ENCODE measurements around the gene PRKCD.

Gene PRKCD

DNA sequence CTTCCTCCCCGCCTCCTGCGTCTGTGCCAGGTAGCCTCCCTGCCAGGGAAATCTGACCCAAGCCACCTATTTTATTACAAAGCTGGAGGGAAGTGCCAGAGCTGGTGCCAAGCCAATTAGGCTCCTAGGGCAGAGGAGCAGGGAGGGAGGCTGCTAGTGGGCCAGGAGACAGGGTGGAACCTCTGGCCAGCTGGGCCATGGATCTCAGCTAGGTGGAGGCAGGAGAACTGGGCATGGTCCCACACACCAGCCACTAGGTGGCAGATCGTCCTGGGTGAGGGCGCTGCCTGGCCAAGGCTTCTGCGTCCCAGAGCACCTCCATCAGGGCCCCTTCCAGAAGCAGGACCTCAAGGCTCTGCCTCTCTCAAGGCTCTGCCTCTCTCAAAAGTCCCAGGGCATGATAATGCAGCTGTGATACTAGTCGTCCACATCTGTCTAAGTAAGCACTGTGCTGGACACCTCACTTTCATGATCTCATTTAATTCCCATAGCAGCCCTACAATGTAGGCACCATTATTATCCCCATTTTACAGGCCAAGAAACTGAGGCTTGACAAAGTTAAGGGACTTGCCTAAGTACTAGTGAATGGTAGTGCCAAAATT lies 26.3 kb upstream of the PRKCD start:
- no peaks in the 10 kb centered on the region for H3K36me3 ChIP-seq (ENCODE audit: control insufficient read depth in 1 of 2, insufficient read depth in 2 of 2, low read length in 2 of 2)
- no peak overlapping the region for H2BK120ac ChIP-seq (ENCODE audit: insufficient read depth, low read length, poor library complexity)
- H2BK12ac ChIP-seq (ENCODE audit: low read length): no peak overlapping the region
- no peak overlapping the region for H4K91ac ChIP-seq (ENCODE audit: low read depth, low read length)
- H3K4me1 ChIP-seq (ENCODE audit: control insufficient read depth in 1 of 2, insufficient read depth in 2 of 2, low read length in 2 of 2): no peaks in the 10 kb centered on the region
- peak overlapping the region; percentile 6 for H4K12ac ChIP-seq (ENCODE audit: low read depth, low read length)
- no peak overlapping the region for H2AK5ac ChIP-seq (ENCODE audit: low read length)
- no peak overlapping the region for H3K27ac ChIP-seq (ENCODE audit: low read depth, low read length)
- DNase-seq: peak; percentile 70 to 72
- H3K4ac ChIP-seq (ENCODE audit: low read depth, low read length): no peak overlapping the region
- H3K4me2 ChIP-seq (ENCODE audit: low read length): no peak overlapping the region
- H2AFZ ChIP-seq (ENCODE audit: insufficient read depth, low read length, poor library complexity): no peak overlapping the region
- no peak overlapping the region for H2BK5ac ChIP-seq (ENCODE audit: low read depth, low read length, poor library complexity)
- peaks cover 7% of the 10 kb centered on the region for H3K79me1 ChIP-seq (ENCODE audit: low read length)
- H3K14ac ChIP-seq (ENCODE audit: low read length): no peak overlapping the region
- peaks cover 2% of the 10 kb centered on the region for H3K9me3 ChIP-seq (ENCODE audit: insufficient read depth, low read depth, low read length)
- peaks cover 4% of the 10 kb centered on the region for H3K79me2 ChIP-seq (ENCODE audit: control insufficient read depth, insufficient read depth, low read length, poor library complexity)
- no peak overlapping the region for H4K8ac ChIP-seq (ENCODE audit: low read depth, low read length)
- no peak overlapping the region for H3K18ac ChIP-seq (ENCODE audit: low read length)
- no peak overlapping the region for H3K23ac ChIP-seq (ENCODE audit: low read length)
- no peak overlapping the region for H3K9ac ChIP-seq (ENCODE audit: low read length)
- no peak overlapping the region for H3K4me3 ChIP-seq (ENCODE audit: low read depth, low read length)
- no peaks in the 10 kb centered on the region for H3K27me3 ChIP-seq (ENCODE audit: insufficient read depth, low read length)
- no CpG with 5 or more reads among the region's 6 CpGs for WGBS (ENCODE audit: extremely low coverage, insufficient coverage, insufficient read length)

DNA sequence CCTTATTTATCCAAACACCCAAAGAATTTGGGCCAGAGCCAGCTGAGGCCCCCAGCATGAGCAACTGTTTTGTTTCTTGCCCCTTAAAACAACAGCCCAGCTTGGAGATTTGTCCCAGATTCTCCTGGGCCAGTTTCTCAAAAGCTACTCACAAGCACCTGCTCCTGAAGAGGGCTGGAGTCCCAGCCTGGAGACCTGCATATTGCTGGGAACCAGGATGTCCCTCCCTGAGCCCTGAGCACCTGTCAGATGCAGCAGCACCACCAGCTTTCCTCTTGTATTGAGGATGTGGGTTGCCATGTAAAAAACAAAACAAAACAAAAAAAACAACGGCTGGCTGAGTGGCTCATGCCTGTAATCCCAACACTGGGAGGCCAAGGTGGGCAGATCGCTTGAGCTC lies 23.8 kb upstream of the PRKCD start:
- H3K4me2 ChIP-seq (ENCODE audit: low read length): no peak overlapping the region
- no peaks in the 10 kb centered on the region for H3K79me1 ChIP-seq (ENCODE audit: low read length)
- no peak overlapping the region for H3K23ac ChIP-seq (ENCODE audit: low read length)
- H3K14ac ChIP-seq (ENCODE audit: low read length): no peak overlapping the region
- no peaks in the 10 kb centered on the region for H3K27me3 ChIP-seq (ENCODE audit: insufficient read depth, low read length)
- no peak overlapping the region for H3K9ac ChIP-seq (ENCODE audit: low read length)
- no peak overlapping the region for H3K4me3 ChIP-seq (ENCODE audit: low read depth, low read length)
- peaks cover 2% of the 10 kb centered on the region for H3K9me3 ChIP-seq (ENCODE audit: insufficient read depth, low read depth, low read length)
- no peak overlapping the region for H4K8ac ChIP-seq (ENCODE audit: low read depth, low read length)
- no peak overlapping the region for H4K12ac ChIP-seq (ENCODE audit: low read depth, low read length)
- H3K79me2 ChIP-seq (ENCODE audit: control insufficient read depth, insufficient read depth, low read length, poor library complexity): no peaks in the 10 kb centered on the region
- no peak overlapping the region for H3K27ac ChIP-seq (ENCODE audit: low read depth, low read length)
- H3K18ac ChIP-seq (ENCODE audit: low read length): no peak overlapping the region
- peak in 1 of 2 donors; percentile 34 for DNase-seq
- H2AFZ ChIP-seq (ENCODE audit: insufficient read depth, low read length, poor library complexity): no peak overlapping the region
- H2BK12ac ChIP-seq (ENCODE audit: low read length): no peak overlapping the region
- H4K91ac ChIP-seq (ENCODE audit: low read depth, low read length): no peak overlapping the region
- H2BK5ac ChIP-seq (ENCODE audit: low read depth, low read length, poor library complexity): no peak overlapping the region
- no peak overlapping the region for H2BK120ac ChIP-seq (ENCODE audit: insufficient read depth, low read length, poor library complexity)
- no peaks in the 10 kb centered on the region for H3K4me1 ChIP-seq (ENCODE audit: control insufficient read depth in 1 of 2, insufficient read depth in 2 of 2, low read length in 2 of 2)
- no peaks in the 10 kb centered on the region for H3K36me3 ChIP-seq (ENCODE audit: control insufficient read depth in 1 of 2, insufficient read depth in 2 of 2, low read length in 2 of 2)
- H2AK5ac ChIP-seq (ENCODE audit: low read length): no peak overlapping the region
- WGBS (ENCODE audit: extremely low coverage, insufficient coverage, insufficient read length): no CpG with 5 or more reads among the region's 2 CpGs
- no peak overlapping the region for H3K4ac ChIP-seq (ENCODE audit: low read depth, low read length)

DNA sequence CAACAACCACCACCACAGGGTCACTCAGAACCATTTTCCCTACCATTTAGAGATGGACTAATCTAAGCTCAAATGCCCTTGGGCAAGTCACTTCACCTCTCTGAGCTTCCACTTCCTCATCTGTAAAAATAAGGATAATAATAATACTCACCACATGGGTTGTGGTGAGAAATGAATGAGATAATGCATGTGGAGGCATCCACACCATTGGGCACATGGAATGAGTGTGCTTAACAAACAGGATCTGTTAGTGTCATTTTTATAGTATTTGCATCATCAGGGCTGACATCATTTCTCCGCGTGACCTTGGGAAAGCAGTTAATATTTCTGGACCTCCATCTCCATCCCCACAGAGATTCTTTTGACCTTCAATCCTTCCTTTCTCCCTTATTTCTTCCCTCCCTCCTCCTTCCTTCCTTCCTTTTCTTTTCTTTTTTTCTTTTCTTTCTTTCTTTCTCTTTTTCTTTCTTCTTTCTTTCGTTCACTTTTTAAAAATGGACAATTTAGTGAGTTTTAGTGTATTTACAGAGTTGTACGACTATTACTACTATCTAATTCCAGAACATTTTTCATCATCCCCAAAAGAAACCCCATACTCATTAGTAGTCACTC lies 23.1 kb upstream of the PRKCD start:
- 80% methylated on average over 1 of the region's 4 CpGs for WGBS (ENCODE audit: extremely low coverage, insufficient coverage, insufficient read length)

DNA sequence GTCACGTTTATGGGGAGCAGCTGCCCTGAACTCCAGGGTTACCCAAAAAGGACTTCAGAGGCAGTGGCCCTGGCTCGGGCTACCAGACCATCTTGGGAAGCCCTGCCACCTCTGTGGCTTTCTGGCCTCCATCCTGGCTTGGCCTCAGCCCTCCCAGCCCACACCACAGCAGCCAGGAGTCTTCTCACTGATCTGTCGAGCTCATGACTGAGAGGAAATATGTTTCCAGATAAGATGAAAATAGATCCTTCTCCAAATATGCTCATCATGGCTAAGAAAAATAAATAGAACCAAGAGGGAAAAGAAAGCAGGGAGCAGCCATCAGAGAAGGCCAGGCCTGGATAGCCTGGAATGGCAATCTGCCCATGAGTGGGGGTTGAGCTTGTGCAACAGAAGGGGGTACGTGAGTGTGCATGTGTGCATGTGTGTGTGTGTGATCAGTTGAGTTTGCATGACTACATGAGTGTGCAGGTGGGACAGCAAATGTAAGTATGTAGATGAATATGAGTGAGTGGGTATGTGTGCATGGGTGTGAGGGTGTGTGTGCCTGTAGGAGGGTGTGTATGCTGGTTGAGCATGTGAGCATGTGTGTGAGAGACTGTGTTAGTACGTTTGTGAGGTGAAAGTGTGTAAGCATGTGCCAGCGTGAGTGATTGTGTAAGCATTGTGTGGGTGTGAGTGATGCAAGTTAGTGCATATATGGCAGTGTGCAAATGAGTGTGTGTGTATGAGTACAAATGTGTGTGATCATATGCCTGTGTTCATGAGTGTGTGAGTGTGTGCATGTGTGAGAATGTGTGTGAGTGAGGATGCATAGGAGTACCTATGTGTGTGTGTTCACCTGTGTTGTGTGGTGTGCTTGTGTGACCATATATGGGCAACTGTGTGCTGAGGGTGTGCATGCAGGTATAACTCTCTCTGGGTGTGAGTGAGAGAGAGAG lies 20.8 kb upstream of the PRKCD start:
- Histone ChIP-seq H3K14ac (ENCODE audit: low read length) (no peak overlapping the region), H2BK5ac (ENCODE audit: low read depth, low read length, poor library complexity) (no peak overlapping the region), H3K4me2 (ENCODE audit: low read length) (no peak overlapping the region), H3K79me1 (ENCODE audit: low read length) (no peaks in the 10 kb centered on the region), H2BK12ac (ENCODE audit: low read length) (no peak overlapping the region), H3K36me3 (ENCODE audit: control insufficient read depth in 1 of 2, insufficient read depth in 2 of 2, low read length in 2 of 2) (no peaks in the 10 kb centered on the region), H3K23ac (ENCODE audit: low read length) (peak overlapping the region; percentile 37), H4K8ac (ENCODE audit: low read depth, low read length) (no peak overlapping the region), H3K18ac (ENCODE audit: low read length) (no peak overlapping the region), H3K27ac (ENCODE audit: low read depth, low read length) (no peak overlapping the region), H2AFZ (ENCODE audit: insufficient read depth, low read length, poor library complexity) (no peak overlapping the region), H3K9me3 (ENCODE audit: insufficient read depth, low read depth, low read length) (peaks cover 2% of the 10 kb centered on the region), H2AK5ac (ENCODE audit: low read length) (no peak overlapping the region), H3K4ac (ENCODE audit: low read depth, low read length) (no peak overlapping the region), H4K12ac (ENCODE audit: low read depth, low read length) (no peak overlapping the region), H3K4me3 (ENCODE audit: low read depth, low read length) (peak overlapping the region; percentile 23), H3K27me3 (ENCODE audit: insufficient read depth, low read length) (no peaks in the 10 kb centered on the region), H3K4me1 (ENCODE audit: control insufficient read depth in 1 of 2, insufficient read depth in 2 of 2, low read length in 2 of 2) (no peaks in the 10 kb centered on the region), H4K91ac (ENCODE audit: low read depth, low read length) (no peak overlapping the region), H3K79me2 (ENCODE audit: control insufficient read depth, insufficient read depth, low read length, poor library complexity) (no peaks in the 10 kb centered on the region), H2BK120ac (ENCODE audit: insufficient read depth, low read length, poor library complexity) (no peak overlapping the region), H3K9ac (ENCODE audit: low read length) (peak overlapping the region; percentile 8)
- no peak for DNase-seq
- no CpG with 5 or more reads among the region's 6 CpGs for WGBS (ENCODE audit: extremely low coverage, insufficient coverage, insufficient read length)

More for the DNA sequence above, 23.1 kb upstream of the PRKCD start:
- no peak overlapping the region for H3K4me3 ChIP-seq (ENCODE audit: low read depth, low read length)
- no peak overlapping the region for H3K4ac ChIP-seq (ENCODE audit: low read depth, low read length)
- H2AFZ ChIP-seq (ENCODE audit: insufficient read depth, low read length, poor library complexity): no peak overlapping the region
- H2BK5ac ChIP-seq (ENCODE audit: low read depth, low read length, poor library complexity): no peak overlapping the region
- H2BK120ac ChIP-seq (ENCODE audit: insufficient read depth, low read length, poor library complexity): no peak overlapping the region
- H3K27me3 ChIP-seq (ENCODE audit: insufficient read depth, low read length): no peaks in the 10 kb centered on the region
- no peak overlapping the region for H3K9ac ChIP-seq (ENCODE audit: low read length)
- no peaks in the 10 kb centered on the region for H3K4me1 ChIP-seq (ENCODE audit: control insufficient read depth in 1 of 2, insufficient read depth in 2 of 2, low read length in 2 of 2)
- no peak overlapping the region for H3K14ac ChIP-seq (ENCODE audit: low read length)
- no peaks in the 10 kb centered on the region for H3K36me3 ChIP-seq (ENCODE audit: control insufficient read depth in 1 of 2, insufficient read depth in 2 of 2, low read length in 2 of 2)
- H2AK5ac ChIP-seq (ENCODE audit: low read length): no peak overlapping the region
- no peaks in the 10 kb centered on the region for H3K79me1 ChIP-seq (ENCODE audit: low read length)
- no peak overlapping the region for H3K27ac ChIP-seq (ENCODE audit: low read depth, low read length)
- H3K4me2 ChIP-seq (ENCODE audit: low read length): no peak overlapping the region
- H3K9me3 ChIP-seq (ENCODE audit: insufficient read depth, low read depth, low read length): peaks cover 2% of the 10 kb centered on the region
- no peak overlapping the region for H4K8ac ChIP-seq (ENCODE audit: low read depth, low read length)
- H2BK12ac ChIP-seq (ENCODE audit: low read length): no peak overlapping the region
- no peaks in the 10 kb centered on the region for H3K79me2 ChIP-seq (ENCODE audit: control insufficient read depth, insufficient read depth, low read length, poor library complexity)
- DNase-seq: peak in 1 of 2 donors; percentile 36
- H4K91ac ChIP-seq (ENCODE audit: low read depth, low read length): no peak overlapping the region
- no peak overlapping the region for H4K12ac ChIP-seq (ENCODE audit: low read depth, low read length)
- H3K18ac ChIP-seq (ENCODE audit: low read length): no peak overlapping the region
- H3K23ac ChIP-seq (ENCODE audit: low read length): no peak overlapping the region

All from trophoblast cell (in vitro differentiated cells and primary cell).